Measurements from ENCODE around the gene FOSB. TPM values are rescaled to one million over a fixed set of nuclear protein-coding genes. Genes with fewer than 3 reads are reported as not detected.

The FOSB gene
- total and polyA plus RNA-seq, 9 donors: 2.9 to 295 (median 44.3) TPM

GRCh38 chr19:45523642-45524256 lies 56.0 kb downstream of the FOSB start:
- peak; percentile 74 to 86 (median 81) for DNase-seq
- peak; percentile 86 to 92 (median 91) for TF ChIP-seq CTCF (IDR thresholded peaks at IDR 0.05)
- no peak for TF ChIP-seq POLR2A (IDR thresholded peaks at IDR 0.05)
- TF ChIP-seq EP300 (IDR thresholded peaks at IDR 0.05): no peak
- no peaks in the 10 kb centered on the region for H3K9me3 ChIP-seq
- H3K27ac ChIP-seq: no peak overlapping the region
- H3K4me3 ChIP-seq: no peak overlapping the region
- peaks cover 2% of the 10 kb centered on the region for H3K4me1 ChIP-seq (ENCODE audit: insufficient read depth)
- WGBS, 3 donors: 66 to 71% (median 68%) methylated on average over 9 of the region's 9 CpGs
- H3K36me3 ChIP-seq: no peaks in the 10 kb centered on the region
- no peaks in the 10 kb centered on the region for H3K27me3 ChIP-seq
- intact Hi-C loops (cut with DNase I): loop anchor here (2.0 to 10.0 kb wide), 6 partner anchors 51 to 169 kb away; partner anchors contain the start of genes OPA3 (in 1 of the 4), QPCTL (in 1 of the 4) and SNRPD2 (in 1 of the 4)

- Histone ChIP-seq H3K4me3 (no peak overlapping the region), H3K9me3 (no peaks in the 10 kb centered on the region), H3K27ac (no peak overlapping the region), H3K27me3 (no peaks in the 10 kb centered on the region), H3K4me1 (ENCODE audit: insufficient read depth) (peaks cover 8% of the 10 kb centered on the region), H3K36me3 (no peaks in the 10 kb centered on the region)
- WGBS, 3 donors: 84 to 91% (median 86%) methylated on average over 15 of the region's 15 CpGs
- DNase-seq: peak in 1 of 5 donors; percentile 37
- intact Hi-C loops (cut with DNase I): loop anchor here (5.0 to 10.0 kb wide), 5 partner anchors 50 to 168 kb away; partner anchors contain the start of genes OPA3 (in 1 of the 4), QPCTL (in 1 of the 4) and SNRPD2 (in 1 of the 4)
- TF ChIP-seq POLR2A (IDR thresholded peaks at IDR 0.05) (no peak), EP300 (IDR thresholded peaks at IDR 0.05) (no peak), CTCF (IDR thresholded peaks at IDR 0.05) (no peak)
Observed at GRCh38 chr19:45524575-45525129, 56.9 kb downstream of the FOSB start.

Small RNA genes within 50 kb of the gene (microRNA-seq; reads per million reads assigned to microRNA genes)
- gene MIR6088: 0 reads per million in 3 donors

Small RNA genes within 50 kb of the gene (small RNA-seq; reads per million reads assigned to genes)
- gene MIR6088: not detected

Other genes with a start within 250 kb of the FOSB start
- 1 to 10 TPM in 5 of 7 donors, under 1 TPM in 1, not detected in 1; 0.80 to 3.2 (median 1.4) TPM for gene EXOC3L2, start 222.6 kb upstream of the FOSB start, total RNA-seq
- 1 to 10 TPM in 1 of 2 donors, under 1 TPM in 1; 0.63 to 1.4 TPM for gene EXOC3L2, start 222.6 kb upstream of the FOSB start, polyA plus RNA-seq
- 10 to 100 TPM; 14.2 to 53.3 (median 43.1) TPM for gene MARK4, start 216.7 kb upstream of the FOSB start, total RNA-seq
- gene MARK4, start 216.7 kb upstream of the FOSB start, polyA plus RNA-seq: 10 to 100 TPM; 24.6 to 51.5 TPM
- gene CKM, start 145.1 kb upstream of the FOSB start, total RNA-seq: under 1 TPM in 3 of 7 donors, not detected in 4; 0.55 to 0.85 (median 0.78) TPM
- under 1 TPM; 0.10 to 0.52 TPM for gene CKM, start 145.1 kb upstream of the FOSB start, polyA plus RNA-seq
- 1 to 10 TPM in 1 of 7 donors, under 1 TPM in 2, not detected in 4; 0.30 to 7.1 (median 0.41) TPM for gene KLC3, start 127.2 kb upstream of the FOSB start, total RNA-seq
- gene KLC3, start 127.2 kb upstream of the FOSB start, polyA plus RNA-seq: under 1 TPM in 1 of 2 donors, not detected in 1; 0.30 TPM
- 10 to 100 TPM in 6 of 7 donors, 1 to 10 TPM in 1; 6.3 to 18.6 (median 17.3) TPM for gene ERCC2, start 97.4 kb upstream of the FOSB start, total RNA-seq
- 10 to 100 TPM; 13.1 to 13.3 TPM for gene ERCC2, start 97.4 kb upstream of the FOSB start, polyA plus RNA-seq
- gene PPP1R13L, start 62.9 kb upstream of the FOSB start, total RNA-seq: 10 to 100 TPM in 5 of 7 donors, 1 to 10 TPM in 2; 6.8 to 29.1 (median 16.7) TPM
- 10 to 100 TPM; 10.6 to 13.3 TPM for gene PPP1R13L, start 62.9 kb upstream of the FOSB start, polyA plus RNA-seq
- gene POLR1G, start 61.4 kb upstream of the FOSB start, total RNA-seq: 1 to 10 TPM; 1.5 to 8.5 (median 6.5) TPM
- gene POLR1G, start 61.4 kb upstream of the FOSB start, polyA plus RNA-seq: 1 to 10 TPM; 2.7 to 5.4 TPM
- 10 to 100 TPM; 70.7 to 98.6 (median 83.9) TPM for gene ERCC1, start 44.1 kb upstream of the FOSB start, total RNA-seq
- 10 to 100 TPM; 41.1 to 64.3 TPM for gene ERCC1, start 44.1 kb upstream of the FOSB start, polyA plus RNA-seq
- 1 to 10 TPM in 5 of 7 donors, under 1 TPM in 2; 0.63 to 4.7 (median 2.5) TPM for gene RTN2, start 29.1 kb downstream of the FOSB start, total RNA-seq
- gene RTN2, start 29.1 kb downstream of the FOSB start, polyA plus RNA-seq: 1 to 10 TPM; 3.0 to 5.0 TPM
- gene PPM1N, start 30.4 kb downstream of the FOSB start, total RNA-seq: 1 to 10 TPM in 3 of 7 donors, under 1 TPM in 3, not detected in 1; 0.40 to 1.7 (median 1.0) TPM
- under 1 TPM; 0.21 to 0.93 TPM for gene PPM1N, start 30.4 kb downstream of the FOSB start, polyA plus RNA-seq
- gene VASP, start 39.5 kb downstream of the FOSB start, total RNA-seq: 10 to 100 TPM; 15.7 to 83.2 (median 58.2) TPM
- 10 to 100 TPM; 23.9 to 48.4 TPM for gene VASP, start 39.5 kb downstream of the FOSB start, polyA plus RNA-seq
- 10 to 100 TPM in 4 of 7 donors, 1 to 10 TPM in 3; 2.0 to 16.6 (median 12.3) TPM for gene OPA3, start 116.8 kb downstream of the FOSB start, total RNA-seq
- gene OPA3, start 116.8 kb downstream of the FOSB start, polyA plus RNA-seq: 1 to 10 TPM; 3.3 to 8.9 TPM
- 1 to 10 TPM in 5 of 7 donors, under 1 TPM in 2; 0.60 to 4.5 (median 2.4) TPM for gene GPR4, start 134.2 kb downstream of the FOSB start, total RNA-seq
- gene GPR4, start 134.2 kb downstream of the FOSB start, polyA plus RNA-seq: 10 to 100 TPM in 1 of 2 donors, 1 to 10 TPM in 1; 3.0 to 11.9 TPM
- gene EML2, start 171.4 kb downstream of the FOSB start, total RNA-seq: 10 to 100 TPM in 6 of 7 donors, 1 to 10 TPM in 1; 9.9 to 25.0 (median 14.4) TPM
- gene EML2, start 171.4 kb downstream of the FOSB start, polyA plus RNA-seq: 10 to 100 TPM; 13.1 to 16.3 TPM
- 1 to 10 TPM in 1 of 7 donors, under 1 TPM in 3, not detected in 3; 0.20 to 1.6 (median 0.59) TPM for gene GIPR, start 200.2 kb downstream of the FOSB start, total RNA-seq
- gene GIPR, start 200.2 kb downstream of the FOSB start, polyA plus RNA-seq: under 1 TPM; 0.02 to 0.33 TPM
- 100 to 1,000 TPM; 288 to 508 (median 382) TPM for gene SNRPD2, start 224.0 kb downstream of the FOSB start, total RNA-seq
- gene SNRPD2, start 224.0 kb downstream of the FOSB start, polyA plus RNA-seq: 100 to 1,000 TPM; 279 to 499 TPM
- gene QPCTL, start 224.7 kb downstream of the FOSB start, total RNA-seq: 10 to 100 TPM in 1 of 7 donors, 1 to 10 TPM in 6; 4.2 to 15.3 (median 7.3) TPM
- gene QPCTL, start 224.7 kb downstream of the FOSB start, polyA plus RNA-seq: 1 to 10 TPM; 3.2 to 6.8 TPM

Measured in ovary (tissue), 9 donors.